NCI-H345 (cell line): ENCODE data around the gene PIWIL4.
A peak's percentile ranks its signal among the peaks of the same experiment; 100 is the strongest.
"Not testable (repeated sequence)": the region's sequence is repeated elsewhere in the genome, so short reads cannot be mapped to it uniquely, and the experiment has no call there.

Source experiments
- DNase-seq: peaks from one replicate; lab custom pipeline; 2025; lab: John Stamatoyannopoulos, UW

PIWIL4 gene

GRCh38 chr11:94585399-94585798, 18.2 kb downstream of the PIWIL4 start:
- no peak for DNase-seq

- DNase-seq, result no peak
Observed at GRCh38 chr11:94586546-94586945, 19.4 kb downstream of the PIWIL4 start.

- no peak for DNase-seq
Observed at GRCh38 chr11:94586978-94587377, 19.8 kb downstream of the PIWIL4 start.

DNA sequence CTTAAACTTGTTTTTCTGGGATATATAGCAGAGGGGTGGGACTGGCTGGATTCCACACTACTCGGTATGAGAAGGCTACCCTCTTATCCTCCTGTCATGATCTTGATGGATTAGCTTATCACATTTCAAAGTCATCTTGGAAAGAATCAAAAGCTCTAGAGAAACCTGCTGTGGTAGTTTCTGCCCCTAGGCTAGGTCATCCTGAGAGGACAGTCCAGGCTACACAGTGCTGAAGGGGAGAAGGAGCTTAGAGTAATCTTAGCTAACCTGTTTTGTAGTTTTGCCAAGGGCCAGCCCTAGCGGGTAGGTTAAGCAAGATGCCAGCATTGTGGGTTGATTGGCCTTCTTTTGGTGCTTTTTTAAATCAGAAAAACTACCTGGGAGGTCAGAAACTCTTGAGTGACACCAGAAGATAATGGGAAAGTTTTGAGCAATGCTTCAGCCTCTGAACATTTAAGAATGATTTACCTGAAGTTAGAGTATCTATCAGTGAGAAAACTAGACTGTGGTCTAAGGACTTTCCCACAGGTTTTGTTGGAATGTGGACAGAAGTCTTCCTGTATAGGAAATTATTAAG, 21.3 kb downstream of the PIWIL4 start:
- DNase-seq, result no peak

GRCh38 chr11:94590352-94591041, 23.3 kb downstream of the PIWIL4 start:
- DNase-seq, result no peak

GRCh38 chr11:94593030-94593429, 25.9 kb downstream of the PIWIL4 start:
- no peak for DNase-seq

- no peak for DNase-seq
Observed at GRCh38 chr11:94595076-94595475, 27.9 kb downstream of the PIWIL4 start.

GRCh38 chr11:94597896-94598295, 30.7 kb downstream of the PIWIL4 start:
- DNase-seq, result no peak

- no peak for DNase-seq
Observed at GRCh38 chr11:94599510-94599909, 32.3 kb downstream of the PIWIL4 start.

DNA sequence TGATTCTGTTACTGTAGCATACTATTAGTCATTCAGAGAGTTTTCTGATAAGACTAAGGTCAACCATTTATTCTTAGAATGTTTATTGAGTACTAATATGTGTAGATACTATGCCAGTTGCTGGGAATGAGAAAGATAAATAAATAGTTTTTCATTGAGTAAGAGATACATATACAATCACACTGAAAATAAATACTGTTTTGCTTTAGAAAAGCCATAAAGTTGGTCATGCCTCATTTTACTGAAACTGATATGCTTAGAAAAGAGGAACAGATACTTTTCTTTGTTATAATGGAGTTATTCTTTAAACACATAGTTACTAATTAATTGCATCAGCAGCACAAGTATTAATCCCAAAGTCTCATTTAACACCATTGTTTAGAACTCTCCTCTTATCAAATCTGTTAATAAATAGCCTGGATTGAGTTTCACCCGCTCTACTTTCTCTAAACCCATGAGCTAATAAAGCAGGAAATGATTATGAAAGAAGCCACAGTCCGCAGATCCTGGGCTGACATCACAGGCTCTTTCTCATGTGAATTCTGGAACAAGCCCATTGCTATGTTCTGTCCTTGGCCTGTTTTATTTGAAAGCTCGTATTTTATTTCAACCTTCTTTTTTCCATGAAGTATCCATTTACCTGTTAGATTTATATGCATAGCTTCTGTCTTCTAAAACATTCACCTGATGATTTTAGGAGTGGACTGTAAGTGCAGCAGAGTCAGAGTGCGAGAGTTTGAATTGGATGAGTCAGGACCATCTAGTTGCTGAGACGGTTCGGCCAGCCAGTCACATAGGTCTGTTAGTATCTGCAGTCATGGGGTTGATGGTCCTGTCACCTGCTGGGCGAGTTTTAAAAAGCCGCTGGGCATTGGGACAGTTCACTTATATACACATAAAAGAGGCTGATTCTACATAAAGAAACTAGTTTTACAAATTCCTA, 35.5 kb downstream of the PIWIL4 start:
- no peak for DNase-seq

GRCh38 chr11:94603587-94603986, 36.4 kb downstream of the PIWIL4 start:
- no peak for DNase-seq

DNA sequence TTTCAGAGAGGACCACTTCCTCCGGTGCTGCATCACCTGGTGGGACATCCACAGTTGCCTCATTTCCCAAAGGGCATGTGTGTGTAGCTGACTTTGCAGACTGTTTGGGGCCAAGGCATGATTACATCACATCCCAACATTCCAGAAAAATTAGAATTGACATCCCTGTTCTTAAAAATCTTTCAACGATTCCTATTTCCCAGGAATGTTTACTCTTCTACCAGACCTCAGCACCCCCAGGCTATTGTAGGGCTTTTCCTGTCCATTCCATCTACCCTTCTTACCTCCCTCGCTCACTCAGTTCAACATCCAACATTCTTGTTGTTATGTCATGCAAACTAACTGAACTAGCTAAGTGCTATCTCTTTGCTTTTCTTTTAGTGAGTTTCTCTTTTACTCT, 37.3 kb downstream of the PIWIL4 start:
- DNase-seq, result no peak

DNA sequence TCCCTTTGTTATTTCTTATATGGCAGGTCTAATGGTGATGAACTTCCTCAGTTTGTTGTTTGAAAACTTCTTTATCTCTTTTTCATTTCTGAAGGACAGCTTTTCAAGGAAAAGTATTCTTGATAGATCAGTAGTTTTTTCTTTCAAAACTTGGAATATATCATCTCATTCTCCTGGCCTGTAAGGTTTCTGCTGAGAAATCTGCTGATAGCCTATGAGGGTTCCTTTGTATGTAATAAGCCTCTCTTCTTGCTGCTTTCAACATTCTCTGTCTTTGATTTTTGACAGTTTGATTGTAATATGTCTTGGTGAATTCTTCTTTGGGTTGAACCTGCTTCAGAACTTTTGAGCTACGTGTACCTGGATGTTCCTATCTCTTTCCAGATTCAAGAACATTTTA, 46.0 kb downstream of the PIWIL4 start:
- DNase-seq, result no peak

GRCh38 chr11:94623120-94623735, 56.1 kb downstream of the PIWIL4 start:
- DNase-seq, result peak; percentile 86

DNA sequence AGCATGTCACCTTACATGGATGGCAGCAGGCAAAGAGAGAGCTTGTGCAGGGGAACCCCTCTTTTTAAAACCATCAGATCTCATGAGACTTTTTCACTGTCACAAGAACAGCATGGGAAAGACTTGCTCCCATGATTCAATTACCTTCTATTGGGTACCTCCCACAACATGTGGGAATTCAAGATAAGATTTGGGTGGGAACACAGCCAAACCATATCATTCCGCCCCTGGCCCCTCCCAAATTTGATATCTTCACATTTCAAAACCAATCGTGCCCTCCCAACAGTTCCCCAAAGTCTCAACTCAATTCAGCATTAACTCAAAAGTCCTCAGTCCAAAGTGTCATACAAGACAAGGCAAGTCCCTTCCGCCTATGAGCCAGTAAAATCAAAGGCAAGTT, 58.3 kb downstream of the PIWIL4 start:
- not testable (repeated sequence) for DNase-seq

DNA sequence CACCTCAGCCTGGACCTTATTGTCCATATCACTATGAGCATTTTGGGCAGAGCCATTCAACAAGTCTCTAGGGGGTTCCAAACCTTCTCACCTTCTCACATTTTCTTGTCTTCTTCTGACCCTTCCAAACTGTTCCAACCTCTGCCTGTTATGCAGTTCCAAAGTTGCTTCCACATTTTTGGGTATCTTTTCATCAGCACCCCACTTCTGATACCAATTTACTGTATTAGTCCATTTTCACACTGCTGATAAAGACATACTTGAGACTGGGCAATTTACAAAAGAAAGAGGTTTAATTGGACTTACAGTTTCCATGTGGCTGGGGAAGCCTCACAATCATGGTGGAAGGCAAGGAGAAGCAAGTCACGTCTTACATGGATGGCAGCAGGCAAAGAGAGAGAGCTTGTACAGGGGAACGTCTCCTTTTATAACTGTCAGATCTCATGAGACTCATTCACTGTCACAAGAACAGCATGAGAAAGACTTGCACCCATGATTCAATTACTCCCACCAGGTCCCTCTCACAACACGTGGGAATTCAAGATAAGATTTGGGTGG, 59.9 kb downstream of the PIWIL4 start:
- not testable (repeated sequence) for DNase-seq

- DNase-seq, result no peak
Observed at GRCh38 chr11:94629741-94630140, 62.6 kb downstream of the PIWIL4 start.

DNA sequence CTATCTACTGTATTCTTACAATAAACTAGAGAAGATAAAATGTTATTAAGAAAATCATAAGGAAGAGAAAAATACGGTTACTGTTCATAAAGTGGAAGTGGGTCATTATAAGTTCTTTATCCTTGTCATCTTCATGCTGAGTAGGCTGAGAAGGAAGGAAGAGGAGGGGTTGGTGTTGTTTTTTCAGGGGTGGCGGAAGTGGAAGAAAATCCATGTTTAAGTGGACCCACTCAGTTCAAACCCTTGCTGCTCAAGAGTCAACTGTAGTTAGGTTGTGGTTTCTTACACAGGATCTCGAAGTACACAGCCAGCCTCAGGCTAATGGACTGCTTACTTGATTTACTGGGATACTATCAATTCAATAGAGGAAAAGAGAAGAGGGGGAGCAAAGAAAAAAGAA, 63.1 kb downstream of the PIWIL4 start:
- DNase-seq, result no peak

GRCh38 chr11:94632356-94632755, 65.2 kb downstream of the PIWIL4 start:
- no peak for DNase-seq

DNA sequence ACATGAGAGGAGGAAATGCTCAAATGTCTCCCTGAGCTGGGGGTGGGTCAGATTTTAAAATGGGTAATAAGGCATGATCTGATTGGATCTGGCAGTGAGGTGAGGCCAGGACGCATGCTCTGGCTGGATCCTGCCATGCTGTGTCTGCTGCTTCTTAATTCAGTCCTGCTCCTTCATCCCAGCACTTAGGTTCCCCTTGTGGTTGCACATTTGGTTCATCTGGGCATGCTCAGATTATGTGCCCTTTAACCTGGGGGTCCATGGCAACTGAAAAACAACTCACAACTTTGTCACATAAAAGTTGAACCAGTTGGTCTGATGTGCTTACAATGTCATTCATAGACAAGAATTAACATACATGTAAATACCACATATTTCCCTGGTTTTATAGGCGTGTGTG, 67.9 kb downstream of the PIWIL4 start:
- DNase-seq, result no peak

- DNase-seq, result no peak
Observed at GRCh38 chr11:94636388-94636949, 69.3 kb downstream of the PIWIL4 start.
